Breast epithelium (tissue), 4 donors: ENCODE data around the gene STARD10. TPM values are rescaled to one million over a fixed set of nuclear protein-coding genes. Genes with fewer than 3 reads are reported as not detected.

ENCODE experiments used
- DNase-seq, 2 donors: peaks; one replicate each; pipeline ENCODE4 v3.0.0-alpha.2; 2019; ENCODE audit warnings: low spot score in 2 of 2
- H3K27ac ChIP-seq, 2 donors: fragments of 200-600 bp; sonication (generic) in 1 of 2; one replicate each; pipeline ENCODE4 v1.5.1; 2016 to 2019; ENCODE audit warnings: mild to moderate bottlenecking in 1 of 2
- H3K27me3 ChIP-seq, 2 donors: fragments of 200-600 bp; sonication (generic) in 1 of 2; one replicate each; pipeline versions ENCODE4 v1.5.1 to v1.6.0; 2017 to 2019; ENCODE audit warnings: control low read depth in 1 of 2, mild to moderate bottlenecking in 1 of 2
- H3K36me3 ChIP-seq: fragments of 200-600 bp; one replicate; pipeline ENCODE4 v1.5.1; 2019
- H3K4me1 ChIP-seq, 2 donors: fragments of 200-600 bp; sonication (generic); one replicate each; pipeline ENCODE4 v1.5.1; 2016 to 2019; ENCODE audit warnings: control low read depth in 1 of 2
- H3K4me3 ChIP-seq, 3 donors: fragments of 200-600 bp; sonication (generic); 1 replicate in 2 of 3; 2 replicates in 1 of 3; pipeline ENCODE4 v1.5.1; 2016 to 2019; ENCODE audit warnings: mild to moderate bottlenecking in 3 of 3, moderate library complexity in 2 of 3
- H3K9me3 ChIP-seq, 2 donors: fragments of 200-600 bp; sonication (generic) in 1 of 2; one replicate each; pipeline ENCODE4 v1.5.1; 2016 to 2019; ENCODE audit warnings: control low read depth in 1 of 2
- POLR2A ChIP-seq: fragments of 450-650 bp; IDR thresholded peaks from one replicate; pipeline ENCODE4 v1.6.1; 2016; ENCODE audit warnings: antibody characterized with exemption, mild to moderate bottlenecking, moderate library complexity
- POLR2AphosphoS5 ChIP-seq, 3 donors: sonication (generic); formaldehyde crosslinking; IDR thresholded peaks; one replicate each; pipeline ENCODE4 v1.6.1; 2017; ENCODE audit warnings: antibody characterized with exemption in 3 of 3
- intact Hi-C: fragments of 100-400 bp; cut with DNase I; formaldehyde crosslinking; loops from one replicate; pipeline ENCODE4 v1.15.1; 2023; ENCODE audit warnings: low total_unique reads
- total RNA-seq, 3 donors: library from RNA; depleted of rRNA; stranded (reverse); fragments of >200 nt; gene quantifications; one replicate each; pipeline ENCODE4 v1.1.0, GENCODE V29; 2016
- TF ChIP-seq, protein P1 (sequence below), 3 donors: fragments of 450-650 bp; IDR thresholded peaks; one replicate each; pipeline ENCODE4 v1.5.1; 2016 to 2017; ENCODE audit warnings: antibody characterized with exemption in 3 of 3, mild to moderate bottlenecking in 3 of 3, moderate library complexity in 3 of 3

The STARD10 gene
- total RNA-seq, 3 donors from 2014 or later = 20.6 to 117 (median 93.7) TPM

DNA sequence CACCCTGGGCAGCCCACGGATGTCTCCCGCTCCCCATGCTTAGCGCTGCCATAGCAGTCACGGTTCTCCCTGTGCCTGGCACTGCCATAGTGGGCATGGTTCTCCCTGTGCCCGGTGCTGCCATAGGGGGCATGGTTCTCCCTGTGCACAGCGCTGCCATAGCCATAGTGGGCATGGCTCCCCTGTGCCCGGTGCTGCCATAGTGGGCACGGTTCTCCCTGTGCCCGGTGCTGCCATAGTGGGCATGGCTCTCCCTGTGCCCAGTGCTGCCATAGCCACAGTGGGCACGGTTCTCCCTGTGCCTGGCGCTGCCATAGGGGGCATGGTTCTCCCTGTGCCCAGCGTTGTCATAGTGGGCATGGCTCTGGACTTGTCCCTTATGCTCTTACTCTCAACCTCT lies 21.8 kb downstream of the STARD10 start:
- intact Hi-C loops = no loop called here
- no peaks in the 10 kb centered on the region for H3K36me3 ChIP-seq
- H3K4me1 ChIP-seq = peaks cover 2 to 12% of the 10 kb centered on the region in 2 donors
- TF ChIP-seq, protein P1, sequence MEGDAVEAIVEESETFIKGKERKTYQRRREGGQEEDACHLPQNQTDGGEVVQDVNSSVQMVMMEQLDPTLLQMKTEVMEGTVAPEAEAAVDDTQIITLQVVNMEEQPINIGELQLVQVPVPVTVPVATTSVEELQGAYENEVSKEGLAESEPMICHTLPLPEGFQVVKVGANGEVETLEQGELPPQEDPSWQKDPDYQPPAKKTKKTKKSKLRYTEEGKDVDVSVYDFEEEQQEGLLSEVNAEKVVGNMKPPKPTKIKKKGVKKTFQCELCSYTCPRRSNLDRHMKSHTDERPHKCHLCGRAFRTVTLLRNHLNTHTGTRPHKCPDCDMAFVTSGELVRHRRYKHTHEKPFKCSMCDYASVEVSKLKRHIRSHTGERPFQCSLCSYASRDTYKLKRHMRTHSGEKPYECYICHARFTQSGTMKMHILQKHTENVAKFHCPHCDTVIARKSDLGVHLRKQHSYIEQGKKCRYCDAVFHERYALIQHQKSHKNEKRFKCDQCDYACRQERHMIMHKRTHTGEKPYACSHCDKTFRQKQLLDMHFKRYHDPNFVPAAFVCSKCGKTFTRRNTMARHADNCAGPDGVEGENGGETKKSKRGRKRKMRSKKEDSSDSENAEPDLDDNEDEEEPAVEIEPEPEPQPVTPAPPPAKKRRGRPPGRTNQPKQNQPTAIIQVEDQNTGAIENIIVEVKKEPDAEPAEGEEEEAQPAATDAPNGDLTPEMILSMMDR (IDR thresholded peaks at IDR 0.05) = no peak
- TF ChIP-seq POLR2A = no peak
- H3K4me3 ChIP-seq = no peak overlapping the region
- DNase-seq = no peak
- no peaks in the 10 kb centered on the region for H3K27me3 ChIP-seq
- no peaks in the 10 kb centered on the region for H3K9me3 ChIP-seq
- no peak overlapping the region for H3K27ac ChIP-seq

DNA sequence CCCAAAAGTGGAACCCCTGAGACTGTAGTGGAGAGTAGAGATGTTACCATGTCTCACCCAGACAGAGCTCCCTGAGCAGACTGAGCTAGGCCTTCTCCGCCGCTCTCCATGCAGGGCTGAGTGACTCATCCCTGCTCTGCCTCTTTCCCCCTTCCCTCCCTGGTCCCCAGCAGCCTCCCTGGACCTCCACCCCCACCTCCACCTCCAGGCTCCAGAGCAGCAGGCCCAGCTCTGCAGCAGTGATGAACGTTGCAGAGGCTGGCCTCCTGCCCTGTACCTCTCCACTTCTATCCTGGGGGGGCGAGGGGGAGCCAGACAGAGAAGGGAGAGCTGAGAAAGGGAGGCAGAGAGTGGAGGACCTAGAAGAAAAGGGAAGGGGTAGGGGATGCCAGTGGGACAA lies 22.3 kb downstream of the STARD10 start:
- no peaks in the 10 kb centered on the region for H3K27me3 ChIP-seq
- no peaks in the 10 kb centered on the region for H3K9me3 ChIP-seq
- DNase-seq = no peak
- intact Hi-C loops = no loop called here
- H3K36me3 ChIP-seq = no peaks in the 10 kb centered on the region
- TF ChIP-seq POLR2A (no peak), POLR2AphosphoS5 (IDR thresholded peaks at IDR 0.05) (no peak)
- TF ChIP-seq, protein P1 (IDR thresholded peaks at IDR 0.05) = no peak
- H3K27ac ChIP-seq = peak overlapping the region in 1 of 2 donors; percentile 23
- peaks cover 2 to 9% of the 10 kb centered on the region in 2 donors for H3K4me1 ChIP-seq
- no peak overlapping the region for H3K4me3 ChIP-seq

DNA sequence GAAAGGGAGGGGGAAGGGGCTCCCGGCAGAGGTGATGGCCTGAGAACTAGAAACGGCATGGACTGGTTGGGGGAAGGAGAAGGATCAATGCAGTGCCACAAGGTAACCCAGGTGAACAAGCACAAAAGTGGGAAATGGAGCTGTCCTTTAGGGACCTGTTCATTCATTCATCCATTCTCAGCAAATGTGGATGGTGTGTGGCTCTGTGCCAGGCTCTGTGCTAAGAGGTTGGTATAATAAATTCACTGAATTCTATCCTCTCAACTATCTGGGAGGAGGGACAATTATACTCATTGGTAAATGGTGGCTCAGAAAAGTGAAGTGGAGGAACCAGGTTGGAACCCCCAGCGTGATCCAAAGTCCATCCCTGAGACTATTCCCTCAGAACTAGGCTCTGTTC lies 23.0 kb downstream of the STARD10 start:
- TF ChIP-seq POLR2AphosphoS5 (IDR thresholded peaks at IDR 0.05) (no peak), POLR2A (no peak)
- TF ChIP-seq, protein P1 (IDR thresholded peaks at IDR 0.05) = no peak
- Histone ChIP-seq H3K36me3 (no peaks in the 10 kb centered on the region), H3K4me3 (no peak overlapping the region), H3K4me1 (peaks cover 2 to 9% of the 10 kb centered on the region in 2 donors), H3K27me3 (no peaks in the 10 kb centered on the region), H3K9me3 (no peaks in the 10 kb centered on the region), H3K27ac (no peak overlapping the region)
- intact Hi-C loops = no loop called here
- no peak for DNase-seq

DNA sequence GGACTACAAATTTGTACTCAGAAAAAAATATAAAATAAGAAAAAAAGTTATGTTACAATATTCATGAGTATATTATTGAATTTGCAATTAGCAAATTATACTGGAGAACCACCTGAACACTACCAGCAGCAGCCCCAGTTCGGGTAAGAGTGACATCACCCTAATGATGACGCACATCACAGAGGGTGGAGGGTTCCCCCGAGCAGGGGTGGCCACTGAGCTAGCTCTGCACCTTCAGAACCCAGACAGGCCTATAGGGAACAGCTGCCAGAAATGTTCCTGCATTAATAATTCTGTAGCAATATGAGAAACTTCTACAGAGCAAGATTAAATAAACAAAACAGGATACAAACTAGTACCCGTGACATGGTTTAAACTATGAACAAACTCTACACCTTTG lies 24.2 kb downstream of the STARD10 start:
- TF ChIP-seq, protein P1 (IDR thresholded peaks at IDR 0.05) = no peak
- TF ChIP-seq POLR2A = no peak
- no peak for TF ChIP-seq POLR2AphosphoS5 (IDR thresholded peaks at IDR 0.05)
- no peaks in the 10 kb centered on the region for H3K9me3 ChIP-seq
- DNase-seq = no peak
- H3K4me1 ChIP-seq = peaks cover 2 to 8% of the 10 kb centered on the region in 2 donors
- no peaks in the 10 kb centered on the region for H3K27me3 ChIP-seq
- intact Hi-C loops = no loop called here
- H3K4me3 ChIP-seq = no peak overlapping the region
- H3K36me3 ChIP-seq = no peaks in the 10 kb centered on the region
- no peak overlapping the region for H3K27ac ChIP-seq

DNA sequence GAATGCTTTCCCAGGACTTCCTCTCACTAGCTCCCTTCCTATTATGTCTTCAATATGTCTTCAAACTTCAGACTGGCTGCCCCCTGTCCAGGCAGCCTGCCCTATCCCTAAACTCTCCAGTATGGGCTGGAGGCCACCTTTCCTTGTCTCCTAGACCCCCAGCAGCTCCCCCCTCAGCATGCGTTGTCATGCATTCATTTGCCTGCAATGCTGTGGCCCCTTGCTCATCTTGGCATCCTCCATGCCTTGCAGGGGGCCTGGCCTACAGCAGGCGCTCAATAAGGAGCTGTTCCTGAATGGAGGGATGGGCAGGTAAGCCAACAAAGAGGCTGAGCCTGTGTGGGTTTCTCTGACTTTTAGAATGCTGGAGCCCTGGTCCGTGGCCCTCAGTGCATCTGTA lies 25.3 kb downstream of the STARD10 start:
- H3K27me3 ChIP-seq = no peaks in the 10 kb centered on the region
- H3K9me3 ChIP-seq = no peaks in the 10 kb centered on the region
- no peaks in the 10 kb centered on the region for H3K36me3 ChIP-seq
- no peak for DNase-seq
- no peak overlapping the region for H3K4me3 ChIP-seq
- TF ChIP-seq POLR2A (no peak), POLR2AphosphoS5 (IDR thresholded peaks at IDR 0.05) (no peak)
- TF ChIP-seq, protein P1 (IDR thresholded peaks at IDR 0.05) = no peak
- intact Hi-C loops = no loop called here
- H3K27ac ChIP-seq = no peak overlapping the region
- H3K4me1 ChIP-seq = no peaks in the 10 kb centered on the region
